ENCODE results near the gene GRM3. TPM values are rescaled to one million over a fixed set of nuclear protein-coding genes. Genes with fewer than 3 reads are reported as not detected.

GRM3 gene
- total and polyA plus RNA-seq, 3 experiments from 2014 or later: not detected

- Mint-ChIP-seq H3K27ac (no peak overlapping the region), H3K9me3 (peaks cover 0 to 3% (median 0%) of the 10 kb centered on the region in 5 donors), H3K4me1 (no peaks in the 10 kb centered on the region), H3K27me3 (no peaks in the 10 kb centered on the region), H3K4me3 (no peak overlapping the region), H3K36me3 (no peaks in the 10 kb centered on the region)
- POLR2A ChIA-PET: no interaction called here
- H3K27ac ChIP-seq (ENCODE audit: low read depth, low read length): no peak overlapping the region
- H3K27me3 ChIP-seq (ENCODE audit: insufficient read depth, low read length, poor library complexity, severe bottlenecking): no peaks in the 10 kb centered on the region
- no peak overlapping the region for H3K4me3 ChIP-seq (ENCODE audit: low read length)
- CTCF ChIA-PET: no interaction called here
- no peaks in the 10 kb centered on the region for H3K36me3 ChIP-seq (ENCODE audit: insufficient read depth, low read length)
- DNase-seq: no peak
- no peaks in the 10 kb centered on the region for H3K9me3 ChIP-seq (ENCODE audit: low read length)
- no peaks in the 10 kb centered on the region for H3K4me1 ChIP-seq (ENCODE audit: insufficient read depth, low read length)
Observed at GRCh38 chr7:86760236-86760635, 116.5 kb downstream of the GRM3 start.

GRCh38 chr7:86762129-86762528 lies 118.4 kb downstream of the GRM3 start:
- H3K27ac ChIP-seq (ENCODE audit: low read depth, low read length): no peak overlapping the region
- no peak overlapping the region for H3K4me3 Mint-ChIP-seq

GRCh38 chr7:86765931-86766330 lies 122.2 kb downstream of the GRM3 start:
- Mint-ChIP-seq H3K4me1 (no peaks in the 10 kb centered on the region), H3K9me3 (peaks cover 0 to 4% (median 0%) of the 10 kb centered on the region in 5 donors), H3K36me3 (no peaks in the 10 kb centered on the region), H3K27me3 (no peaks in the 10 kb centered on the region), H3K4me3 (no peak overlapping the region), H3K27ac (no peak overlapping the region)
- Histone ChIP-seq H3K4me3 (ENCODE audit: low read length) (no peak overlapping the region), H3K27ac (ENCODE audit: low read depth, low read length) (no peak overlapping the region), H3K9me3 (ENCODE audit: low read length) (no peaks in the 10 kb centered on the region), H3K4me1 (ENCODE audit: insufficient read depth, low read length) (no peaks in the 10 kb centered on the region), H3K27me3 (ENCODE audit: insufficient read depth, low read length, poor library complexity, severe bottlenecking) (no peaks in the 10 kb centered on the region), H3K36me3 (ENCODE audit: insufficient read depth, low read length) (no peaks in the 10 kb centered on the region)
- ChIA-PET CTCF (no interaction called here), POLR2A (no interaction called here)
- DNase-seq: no peak

More at GRCh38 chr7:86762129-86762528, 118.4 kb downstream of the GRM3 start:
- peaks cover 0 to 6% (median 0%) of the 10 kb centered on the region in 5 donors for H3K9me3 Mint-ChIP-seq
- ChIA-PET CTCF (no interaction called here), POLR2A (no interaction called here)
- no peak overlapping the region for H3K27ac Mint-ChIP-seq
- DNase-seq: no peak
- no peaks in the 10 kb centered on the region for H3K9me3 ChIP-seq (ENCODE audit: low read length)
- no peaks in the 10 kb centered on the region for H3K36me3 ChIP-seq (ENCODE audit: insufficient read depth, low read length)
- no peaks in the 10 kb centered on the region for H3K4me1 Mint-ChIP-seq
- H3K36me3 Mint-ChIP-seq: no peaks in the 10 kb centered on the region
- H3K27me3 ChIP-seq (ENCODE audit: insufficient read depth, low read length, poor library complexity, severe bottlenecking): no peaks in the 10 kb centered on the region
- no peak overlapping the region for H3K4me3 ChIP-seq (ENCODE audit: low read length)
- H3K27me3 Mint-ChIP-seq: no peaks in the 10 kb centered on the region
- no peaks in the 10 kb centered on the region for H3K4me1 ChIP-seq (ENCODE audit: insufficient read depth, low read length)

- H3K9me3 Mint-ChIP-seq: peaks cover 0 to 4% (median 0%) of the 10 kb centered on the region in 5 donors
- H3K9me3 ChIP-seq (ENCODE audit: low read length): no peaks in the 10 kb centered on the region
- POLR2A ChIA-PET: no interaction called here
- no peak overlapping the region for H3K4me3 ChIP-seq (ENCODE audit: low read length)
- no peaks in the 10 kb centered on the region for H3K27me3 Mint-ChIP-seq
- H3K36me3 Mint-ChIP-seq: no peaks in the 10 kb centered on the region
- H3K27ac Mint-ChIP-seq: no peak overlapping the region
- H3K4me1 ChIP-seq (ENCODE audit: insufficient read depth, low read length): no peaks in the 10 kb centered on the region
- H3K4me1 Mint-ChIP-seq: no peaks in the 10 kb centered on the region
- no peaks in the 10 kb centered on the region for H3K27me3 ChIP-seq (ENCODE audit: insufficient read depth, low read length, poor library complexity, severe bottlenecking)
- CTCF ChIA-PET: no interaction called here
- H3K36me3 ChIP-seq (ENCODE audit: insufficient read depth, low read length): no peaks in the 10 kb centered on the region
- no peak for DNase-seq
- no peak overlapping the region for H3K4me3 Mint-ChIP-seq
- no peak overlapping the region for H3K27ac ChIP-seq (ENCODE audit: low read depth, low read length)
Observed at GRCh38 chr7:86768394-86768793, 124.7 kb downstream of the GRM3 start.

GRCh38 chr7:86768967-86769760 lies 125.5 kb downstream of the GRM3 start:
- ChIA-PET CTCF (no interaction called here), POLR2A (no interaction called here)
- Histone ChIP-seq H3K27me3 (ENCODE audit: insufficient read depth, low read length, poor library complexity, severe bottlenecking) (no peaks in the 10 kb centered on the region), H3K4me3 (ENCODE audit: low read length) (no peak overlapping the region), H3K36me3 (ENCODE audit: insufficient read depth, low read length) (no peaks in the 10 kb centered on the region), H3K27ac (ENCODE audit: low read depth, low read length) (no peak overlapping the region), H3K4me1 (ENCODE audit: insufficient read depth, low read length) (no peaks in the 10 kb centered on the region), H3K9me3 (ENCODE audit: low read length) (no peaks in the 10 kb centered on the region)
- Mint-ChIP-seq H3K27me3 (no peaks in the 10 kb centered on the region), H3K9me3 (peaks cover 0 to 4% (median 0%) of the 10 kb centered on the region in 5 donors), H3K36me3 (no peaks in the 10 kb centered on the region), H3K27ac (peak overlapping the region in 1 of 8 donors; percentile 58), H3K4me1 (no peaks in the 10 kb centered on the region), H3K4me3 (no peak overlapping the region)
- DNase-seq: no peak

- POLR2A ChIA-PET: no interaction called here
- Mint-ChIP-seq H3K27ac (no peak overlapping the region), H3K36me3 (no peaks in the 10 kb centered on the region), H3K4me1 (no peaks in the 10 kb centered on the region), H3K27me3 (no peaks in the 10 kb centered on the region), H3K9me3 (no peaks in the 10 kb centered on the region), H3K4me3 (no peak overlapping the region)
- CTCF ChIA-PET: no interaction called here
- Histone ChIP-seq H3K9me3 (ENCODE audit: low read length) (no peaks in the 10 kb centered on the region), H3K4me3 (ENCODE audit: low read length) (no peak overlapping the region), H3K27me3 (ENCODE audit: insufficient read depth, low read length, poor library complexity, severe bottlenecking) (no peaks in the 10 kb centered on the region), H3K27ac (ENCODE audit: low read depth, low read length) (no peak overlapping the region), H3K36me3 (ENCODE audit: insufficient read depth, low read length) (no peaks in the 10 kb centered on the region), H3K4me1 (ENCODE audit: insufficient read depth, low read length) (no peaks in the 10 kb centered on the region)
- no peak for DNase-seq
Observed at GRCh38 chr7:86773309-86773708, 129.6 kb downstream of the GRM3 start.

- Histone ChIP-seq H3K4me3 (ENCODE audit: low read length) (no peak overlapping the region), H3K27ac (ENCODE audit: low read depth, low read length) (no peak overlapping the region), H3K9me3 (ENCODE audit: low read length) (no peaks in the 10 kb centered on the region), H3K36me3 (ENCODE audit: insufficient read depth, low read length) (no peaks in the 10 kb centered on the region), H3K27me3 (ENCODE audit: insufficient read depth, low read length, poor library complexity, severe bottlenecking) (no peaks in the 10 kb centered on the region), H3K4me1 (ENCODE audit: insufficient read depth, low read length) (no peaks in the 10 kb centered on the region)
- CTCF ChIA-PET: no interaction called here
- Mint-ChIP-seq H3K4me3 (no peak overlapping the region), H3K36me3 (no peaks in the 10 kb centered on the region), H3K4me1 (no peaks in the 10 kb centered on the region), H3K27ac (no peak overlapping the region), H3K27me3 (no peaks in the 10 kb centered on the region), H3K9me3 (peaks cover 0 to 3% (median 0%) of the 10 kb centered on the region in 5 donors)
- POLR2A ChIA-PET: no interaction called here
- no peak for DNase-seq
Observed at GRCh38 chr7:86775203-86775602, 131.5 kb downstream of the GRM3 start.

GRCh38 chr7:86776136-86776535 lies 132.4 kb downstream of the GRM3 start:
- peaks cover 0 to 3% (median 0%) of the 10 kb centered on the region in 5 donors for H3K9me3 Mint-ChIP-seq
- Histone ChIP-seq H3K4me1 (ENCODE audit: insufficient read depth, low read length) (no peaks in the 10 kb centered on the region), H3K9me3 (ENCODE audit: low read length) (no peaks in the 10 kb centered on the region), H3K4me3 (ENCODE audit: low read length) (no peak overlapping the region), H3K36me3 (ENCODE audit: insufficient read depth, low read length) (no peaks in the 10 kb centered on the region), H3K27ac (ENCODE audit: low read depth, low read length) (no peak overlapping the region), H3K27me3 (ENCODE audit: insufficient read depth, low read length, poor library complexity, severe bottlenecking) (no peaks in the 10 kb centered on the region)
- ChIA-PET CTCF (no interaction called here), POLR2A (no interaction called here)
- no peaks in the 10 kb centered on the region for H3K4me1 Mint-ChIP-seq
- no peak overlapping the region for H3K4me3 Mint-ChIP-seq
- H3K27me3 Mint-ChIP-seq: no peaks in the 10 kb centered on the region
- H3K36me3 Mint-ChIP-seq: no peaks in the 10 kb centered on the region
- H3K27ac Mint-ChIP-seq: no peak overlapping the region
- no peak for DNase-seq
